HG03558 (cell line): Measurements from ENCODE around the gene ALDH3A1.

Experiments used
- ATAC-seq: cut with Tn5 transposase; IDR thresholded peaks from one replicate; pipeline ENCODE4 v1.9.1; 2021; ENCODE audit warnings: moderate number of reproducible peaks; ENCODE audit not compliant: unreplicated experiment; ENCODE audit errors: extremely low read depth

ALDH3A1 gene

GRCh38 chr17:19707728-19708221, 40.3 kb downstream of the ALDH3A1 start:
- no peak for ATAC-seq

- ATAC-seq: no peak
Observed at GRCh38 chr17:19706791-19707727, 41.0 kb downstream of the ALDH3A1 start.

- ATAC-seq: no peak
Observed at GRCh38 chr17:19705771-19706770, 42.0 kb downstream of the ALDH3A1 start.

- ATAC-seq: no peak
Observed at GRCh38 chr17:19705201-19705600, 42.9 kb downstream of the ALDH3A1 start.

GRCh38 chr17:19703828-19704613, 44.1 kb downstream of the ALDH3A1 start:
- no peak for ATAC-seq

GRCh38 chr17:19703106-19703827, 44.8 kb downstream of the ALDH3A1 start:
- ATAC-seq: no peak

GRCh38 chr17:19702217-19702641, 45.9 kb downstream of the ALDH3A1 start:
- no peak for ATAC-seq
